H1 (cell line): ENCODE data around the gene GABRP.

Experiments
- CEBPB ChIP-seq: IDR thresholded peaks from 2 replicates; pipeline ENCODE4 v1.6.1; 2012; ENCODE audit warnings: low read depth, low read length
- CHD2 ChIP-seq: IDR thresholded peaks from 2 replicates; pipeline ENCODE4 v1.6.1; 2012; ENCODE audit warnings: low read length, improper control_type of control experiment
- CREB1 ChIP-seq: IDR thresholded peaks from 2 replicates; pipeline ENCODE4 v1.6.1; 2012; ENCODE audit warnings: inconsistent platforms
- CTCF ChIP-seq, 3 experiments: IDR thresholded peaks; 1 replicate in 2 of 3; 2 replicates in 1 of 3; pipeline versions ENCODE4 v1.5.1 to v1.6.1; 2011; ENCODE audit warnings: low read length in 3 of 3, mild to moderate bottlenecking in 3 of 3, inconsistent platforms in 2 of 3, low read depth in 1 of 3, moderate library complexity in 1 of 3; ENCODE audit not compliant: insufficient read depth in 1 of 3; ENCODE audit errors: control extremely low read depth in 1 of 3
- EP300 ChIP-seq, 2 experiments: IDR thresholded peaks; 1 replicate in 1 of 2; 2 replicates in 1 of 2; pipeline ENCODE4 v1.6.1; 2011 to 2012; ENCODE audit warnings: low read depth in 2 of 2, low read length in 2 of 2, mild to moderate bottlenecking in 2 of 2, borderline replicate concordance in 1 of 2, inconsistent platforms in 1 of 2, moderate library complexity in 1 of 2
- HDAC2 ChIP-seq, 2 experiments: fragments of 300-600 bp in 1 of 2; sonication (generic) in 1 of 2; IDR thresholded peaks; 2 replicates each; pipeline ENCODE4 v1.6.1; 2011 to 2012; ENCODE audit warnings: low read depth in 2 of 2, low read length in 2 of 2, mild to moderate bottlenecking in 2 of 2, moderate library complexity in 2 of 2, borderline replicate concordance in 1 of 2, inconsistent platforms in 1 of 2
- MAFK ChIP-seq: IDR thresholded peaks from 2 replicates; pipeline ENCODE4 v1.6.1; 2012; ENCODE audit warnings: low read depth, mild to moderate bottlenecking, improper control_type of control experiment, low read length
- POLR2A ChIP-seq, 2 experiments: IDR thresholded peaks; 1 replicate in 1 of 2; 2 replicates in 1 of 2; pipeline ENCODE4 v1.6.1; 2011; ENCODE audit warnings: low read depth in 2 of 2, low read length in 2 of 2, mild to moderate bottlenecking in 2 of 2; ENCODE audit errors: control extremely low read depth in 1 of 2
- POLR2AphosphoS5 ChIP-seq: IDR thresholded peaks from 2 replicates; pipeline ENCODE4 v1.6.1; 2011; ENCODE audit warnings: low read depth, low read length
- RFX5 ChIP-seq: IDR thresholded peaks from 2 replicates; pipeline ENCODE4 v1.6.1; 2011; ENCODE audit warnings: low read depth, low read length, improper control_type of control experiment, borderline replicate concordance
- TAF1 ChIP-seq: IDR thresholded peaks from 2 replicates; pipeline ENCODE4 v1.6.1; 2011; ENCODE audit warnings: mild to moderate bottlenecking, low read depth, low read length

- no peak for TF ChIP-seq RFX5
- TF ChIP-seq CTCF (IDR thresholded peaks at IDR 0.05; ENCODE audit: control extremely low read depth in 1 of 3, insufficient read depth in 1 of 3, low read depth in 1 of 3, low read length in 3 of 3), result no peak
- no peak for TF ChIP-seq EP300 (IDR thresholded peaks at IDR 0.05; ENCODE audit: borderline replicate concordance in 1 of 2, low read depth in 2 of 2, low read length in 2 of 2)
- TF ChIP-seq CHD2, result peak; percentile 37; the same call in 1 of the 2 replicates
- TF ChIP-seq CREB1, result no peak
- TF ChIP-seq POLR2AphosphoS5, result no peak
- TF ChIP-seq MAFK, result no peak
- no peak for TF ChIP-seq HDAC2 (IDR thresholded peaks at IDR 0.05; ENCODE audit: borderline replicate concordance in 1 of 2, low read depth in 2 of 2, low read length in 2 of 2)
- TF ChIP-seq TAF1, result no peak
- TF ChIP-seq POLR2A (IDR thresholded peaks at IDR 0.05; ENCODE audit: control extremely low read depth in 1 of 2, low read depth in 2 of 2, low read length in 2 of 2), result no peak
- TF ChIP-seq CEBPB, result no peak
These were observed 77.5 kb downstream of the GABRP start for GRCh38 chr5:170860818-170861666.
